ENCODE results near the gene APBA1.
"Not testable (repeated sequence)": the region's sequence is repeated elsewhere in the genome, so short reads cannot be mapped to it uniquely, and the experiment has no call there.

Gene APBA1

GRCh38 chr9:69409936-69410335 lies 262.2 kb downstream of the APBA1 start:
- DNase-seq (ENCODE audit: low read depth in 2 of 2), result not testable (repeated sequence)

GRCh38 chr9:69400470-69400869 lies 271.7 kb downstream of the APBA1 start:
- no peak for DNase-seq (ENCODE audit: low read depth in 2 of 2)

DNA sequence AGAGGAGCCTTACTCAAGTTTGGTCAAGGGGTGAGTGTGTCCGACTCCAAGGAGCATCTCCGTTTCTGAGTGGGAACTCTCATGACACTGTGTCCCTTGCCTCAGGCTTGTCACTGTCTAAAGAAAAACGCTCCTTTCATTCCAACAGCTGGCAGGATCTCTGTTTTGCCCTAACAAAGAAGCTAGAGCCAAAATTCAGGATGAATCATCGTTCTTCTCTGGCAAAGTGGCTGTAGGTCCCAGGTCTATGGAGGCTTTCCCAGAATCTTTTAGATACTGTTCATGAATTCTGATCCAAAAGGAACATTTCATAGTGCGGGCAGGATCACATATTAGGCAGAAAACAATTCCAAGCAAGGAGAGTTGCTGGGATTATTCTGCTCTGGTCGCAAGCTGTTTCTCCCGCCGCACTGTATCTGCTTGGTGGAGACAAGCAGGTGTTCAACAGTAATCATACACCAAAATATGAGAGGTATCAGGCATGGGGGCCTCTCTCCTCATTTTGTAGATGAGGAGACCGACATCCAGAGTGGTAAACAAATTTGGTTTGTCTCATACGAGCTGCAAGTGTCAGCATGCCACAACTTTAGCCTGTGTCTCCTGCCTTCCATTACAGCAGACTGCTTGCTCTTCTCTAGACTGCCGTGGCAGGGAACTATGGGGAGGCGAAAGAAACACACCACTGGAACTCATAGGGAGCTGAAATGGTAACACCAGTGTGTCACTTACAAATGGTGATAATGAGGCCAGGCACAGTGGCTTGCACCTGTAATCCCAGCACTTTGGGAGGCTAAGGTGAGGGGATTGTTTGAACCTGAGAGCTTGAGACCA lies 274.6 kb downstream of the APBA1 start:
- no peak for DNase-seq (ENCODE audit: low read depth in 2 of 2)

DNA sequence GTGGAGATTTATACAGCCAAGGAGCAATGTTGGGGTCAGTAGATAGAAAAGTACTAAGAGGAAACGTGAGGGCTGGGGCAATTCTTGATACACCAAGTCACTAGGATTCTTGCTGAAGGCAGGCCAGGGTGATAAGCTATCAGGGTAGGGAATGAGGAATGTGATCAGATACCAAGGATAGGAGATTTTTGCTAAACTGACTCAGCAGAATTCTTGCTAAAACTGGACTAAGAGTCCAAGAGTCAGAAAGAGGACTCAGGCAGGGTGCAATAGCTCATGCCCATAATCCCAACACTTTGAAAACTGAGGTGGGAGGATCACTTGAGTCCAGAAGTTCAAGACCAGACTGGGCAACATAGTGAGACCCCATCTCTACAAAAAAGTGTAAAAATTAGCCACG lies 275.4 kb downstream of the APBA1 start:
- no peak for DNase-seq (ENCODE audit: low read depth in 2 of 2)

DNA sequence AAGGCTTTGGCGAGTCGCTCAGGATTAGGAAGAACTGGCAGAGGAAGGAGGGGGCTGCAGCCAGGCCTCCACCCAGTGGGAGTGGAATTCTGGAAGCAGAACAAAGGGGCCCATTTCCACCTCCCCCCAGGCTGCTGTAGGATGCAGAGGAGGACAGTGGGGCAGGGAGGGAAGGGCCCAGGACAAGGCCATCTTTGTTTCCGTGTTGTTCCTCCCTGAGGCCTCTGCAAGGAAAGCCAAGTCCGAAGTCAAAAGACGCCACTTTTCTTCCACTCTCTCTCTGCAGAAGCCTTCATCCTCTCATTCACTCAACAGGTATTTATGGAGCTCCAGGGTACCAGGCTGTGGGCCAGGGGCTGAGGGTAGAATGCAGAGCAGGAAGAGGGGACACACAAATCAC lies 276.5 kb downstream of the APBA1 start:
- no peak for DNase-seq (ENCODE audit: low read depth in 2 of 2)

DNA sequence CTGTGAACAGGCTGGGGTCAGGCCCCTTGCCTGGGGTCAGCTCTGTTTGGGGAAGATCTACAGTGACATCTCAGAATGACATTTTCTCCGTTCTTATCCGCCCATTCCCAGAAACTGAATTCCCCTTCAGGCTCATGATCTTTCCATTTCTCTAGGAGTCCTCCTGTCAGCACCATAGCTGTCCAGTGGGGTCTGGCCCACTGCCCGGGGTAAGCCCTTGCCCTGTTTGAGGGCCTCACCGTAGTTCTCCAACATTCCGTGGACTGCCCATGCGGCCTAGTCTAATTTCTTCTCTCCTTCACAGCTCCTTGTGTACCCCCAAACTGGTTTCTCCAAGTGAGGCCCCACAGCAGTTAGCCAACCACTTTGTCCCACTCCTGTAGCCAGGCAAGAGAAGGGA lies 278.7 kb downstream of the APBA1 start:
- no peak for DNase-seq (ENCODE audit: low read depth in 2 of 2)

DNA sequence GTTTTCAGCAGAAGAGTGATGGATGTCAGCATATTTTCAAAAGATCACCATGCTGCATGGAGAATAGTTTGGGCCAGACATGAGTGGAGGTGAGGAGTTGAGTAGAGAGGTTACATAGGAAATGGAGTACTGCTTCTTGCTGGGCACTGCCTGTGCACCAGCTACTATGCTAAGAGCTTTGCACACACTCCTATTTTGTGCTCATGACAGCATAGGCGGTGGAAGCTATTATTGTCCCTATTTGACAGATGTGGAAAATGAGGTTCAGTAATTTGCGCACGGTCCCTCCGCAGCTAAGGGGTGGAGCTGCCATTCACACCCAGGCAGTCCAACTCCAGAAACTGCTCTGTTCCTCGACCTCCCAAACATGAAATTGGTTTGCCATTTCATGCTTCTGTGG lies 279.3 kb downstream of the APBA1 start:
- no peak for DNase-seq (ENCODE audit: low read depth in 2 of 2)

DNA sequence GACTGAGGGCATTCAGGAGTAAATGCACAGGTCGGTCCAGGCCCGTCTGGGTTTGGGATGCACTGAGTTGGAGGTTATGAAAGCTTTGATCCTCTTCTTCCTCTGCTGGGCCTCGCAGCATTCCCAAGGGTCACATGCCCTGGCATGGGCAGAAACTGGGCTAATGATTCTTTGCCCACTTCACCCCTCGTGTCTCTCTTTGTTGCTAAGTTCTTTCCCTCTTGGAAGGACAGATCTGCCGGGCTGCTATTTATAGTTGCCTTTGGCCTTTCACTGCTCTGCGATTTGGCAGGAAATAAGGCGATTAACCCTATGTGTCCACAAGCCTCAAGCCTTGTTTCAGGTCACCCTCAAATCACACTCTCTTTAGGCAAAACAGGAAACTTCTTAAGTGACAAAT lies 280.2 kb downstream of the APBA1 start:
- DNase-seq (ENCODE audit: low read depth in 2 of 2), result no peak

DNA sequence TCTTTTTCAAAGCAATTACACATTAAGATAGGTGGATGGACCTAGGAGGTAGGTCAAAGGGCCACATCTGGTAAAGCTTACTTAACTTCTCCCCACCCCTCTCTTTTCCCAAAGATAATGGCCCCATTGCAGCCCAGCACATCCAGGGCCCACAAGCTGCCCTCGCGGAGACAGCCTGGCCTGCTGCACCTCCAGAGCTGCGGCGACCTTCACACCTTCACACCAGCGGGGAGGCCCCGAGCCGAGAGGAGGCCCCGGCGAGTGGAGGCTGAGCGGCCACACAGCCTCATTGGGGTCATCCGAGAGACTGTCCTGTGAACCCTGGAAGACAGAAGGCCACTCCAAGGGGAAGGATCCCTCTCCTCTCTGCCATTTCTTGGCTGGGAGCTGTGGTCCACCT lies 280.7 kb downstream of the APBA1 start:
- no peak for DNase-seq (ENCODE audit: low read depth in 2 of 2)

- no peak for DNase-seq (ENCODE audit: low read depth in 2 of 2)
These were observed 282.7 kb downstream of the APBA1 start for GRCh38 chr9:69389437-69389995.

- no peak for DNase-seq (ENCODE audit: low read depth in 2 of 2)
These were observed 283.6 kb downstream of the APBA1 start for GRCh38 chr9:69388596-69388995.

GRCh38 chr9:69386651-69387050 lies 285.5 kb downstream of the APBA1 start:
- DNase-seq (ENCODE audit: low read depth in 2 of 2), result no peak

DNA sequence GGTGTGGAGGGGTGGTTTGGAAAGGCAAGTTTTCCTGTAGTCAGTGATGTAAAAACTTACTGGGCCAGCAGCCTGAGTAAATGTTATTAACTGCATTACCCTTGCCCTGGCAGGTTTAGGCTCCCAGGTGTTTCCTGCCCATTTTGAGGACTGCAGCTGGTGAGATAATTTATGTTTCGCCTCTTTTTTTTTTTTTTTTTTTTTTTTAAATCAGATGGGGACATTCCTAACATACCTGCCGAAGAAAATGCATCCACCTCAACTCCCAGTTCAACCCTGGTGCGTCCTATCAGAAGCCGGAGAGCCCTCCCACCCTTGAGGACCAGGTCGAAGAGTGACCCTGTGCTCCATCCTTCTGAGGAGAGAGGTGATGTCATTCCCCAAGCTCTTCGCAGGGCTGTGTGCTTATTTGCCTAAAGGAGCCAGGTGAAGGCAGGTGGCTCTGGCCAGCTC lies 286.6 kb downstream of the APBA1 start:
- no peak for DNase-seq (ENCODE audit: low read depth in 2 of 2)

DNA sequence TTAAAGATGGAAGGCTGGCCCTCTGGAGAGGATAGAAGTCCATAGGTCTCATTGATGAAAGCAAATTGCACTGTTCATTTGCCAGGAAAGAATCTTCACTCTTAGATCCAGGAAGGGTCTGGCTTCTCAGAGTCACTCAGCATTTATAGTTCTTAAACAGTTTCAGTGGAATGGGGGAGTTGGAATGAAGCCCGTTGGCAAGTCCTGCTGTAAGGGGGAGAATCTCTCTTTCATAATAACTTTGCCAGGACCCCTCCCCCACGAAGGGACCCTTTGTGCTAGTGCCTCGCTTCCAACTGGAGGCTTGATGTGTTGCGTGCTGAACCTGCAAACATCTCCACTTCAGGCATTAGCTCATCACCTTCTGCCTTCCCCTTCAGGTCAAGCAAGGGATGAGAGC lies 290.0 kb downstream of the APBA1 start:
- no peak for DNase-seq (ENCODE audit: low read depth in 2 of 2)

- DNase-seq (ENCODE audit: low read depth in 2 of 2), result no peak
These were observed 291.4 kb downstream of the APBA1 start for GRCh38 chr9:69380811-69381210.

GRCh38 chr9:69380301-69380700 lies 291.9 kb downstream of the APBA1 start:
- no peak for DNase-seq (ENCODE audit: low read depth in 2 of 2)

DNA sequence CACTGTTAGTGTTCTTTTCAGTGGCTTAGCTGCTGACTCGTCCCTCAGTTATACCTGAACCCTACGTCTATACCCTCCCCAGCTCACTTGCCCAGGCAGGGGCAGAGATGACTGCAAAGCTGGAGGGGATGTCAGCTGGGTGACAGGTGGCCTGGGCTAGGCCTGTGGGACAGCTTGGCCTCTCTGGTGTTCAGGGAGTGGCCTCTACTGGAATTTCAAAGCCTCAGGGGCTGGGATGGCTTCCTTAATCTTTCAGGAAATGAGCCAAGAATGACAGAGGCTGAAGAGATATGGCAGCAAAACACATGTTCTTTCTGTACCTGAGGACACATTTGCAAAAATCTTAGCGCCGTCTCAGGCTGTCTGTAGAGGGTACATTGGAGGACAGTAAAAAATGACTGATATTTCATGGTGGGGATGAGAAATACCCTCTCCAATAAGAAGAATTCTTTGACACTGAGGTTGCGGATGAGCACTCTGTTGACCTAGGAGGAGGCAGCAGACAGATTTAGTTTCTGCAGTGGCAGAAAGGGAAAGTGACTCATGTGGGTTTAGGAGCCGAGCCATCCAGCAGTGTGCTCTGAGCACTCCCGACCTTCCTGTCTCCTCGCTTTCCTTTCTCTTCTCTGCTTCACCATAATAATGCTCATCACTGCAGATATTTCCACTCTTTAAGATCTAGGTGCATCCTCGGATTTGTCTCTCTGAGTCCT lies 292.7 kb downstream of the APBA1 start:
- DNase-seq (ENCODE audit: low read depth in 2 of 2), result no peak

DNA sequence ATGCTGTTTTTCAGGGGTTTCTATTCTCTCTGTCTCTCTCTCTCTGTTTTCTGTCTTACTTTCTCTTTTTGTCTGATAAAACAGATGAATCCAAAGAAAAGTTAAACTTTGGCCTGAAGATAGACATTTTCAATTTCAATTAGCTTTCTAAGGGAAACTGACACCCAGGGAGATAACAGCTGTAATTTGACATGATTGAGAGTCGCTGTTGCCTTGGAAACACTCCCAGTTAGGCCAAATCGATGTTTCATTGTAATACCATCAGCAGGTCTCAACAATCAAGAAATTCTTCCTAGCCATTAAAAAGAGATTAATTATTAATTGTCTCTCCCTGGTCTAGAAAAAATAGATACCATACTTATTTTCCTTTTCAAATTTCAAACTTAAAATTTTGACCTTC lies 294.2 kb downstream of the APBA1 start:
- DNase-seq (ENCODE audit: low read depth in 2 of 2), result no peak

Measured in activated CD8-positive, alpha-beta memory T cell treated with anti-CD3 and anti-CD28 coated beads for 4 hours (primary cell).